PFSK-1 (cell line): ENCODE measurements around the gene ZNF217.

ENCODE experiments used
- POLR2AphosphoS5 ChIP-seq: IDR thresholded peaks from 2 replicates; pipeline ENCODE4 v1.6.1; 2012; ENCODE audit warnings: low read depth, mild to moderate bottlenecking, control low read depth, low read length, moderate library complexity
- TAF1 ChIP-seq: IDR thresholded peaks from 2 replicates; pipeline ENCODE4 v1.6.1; 2012; ENCODE audit warnings: low read length, control low read depth, borderline replicate concordance; ENCODE audit not compliant: insufficient read depth
- TF ChIP-seq, protein P1 (sequence below), 2 experiments: IDR thresholded peaks; 2 replicates each; pipeline versions ENCODE4 v1.6.1 to v1.8.0; 2011 to 2012; ENCODE audit warnings: low read depth in 2 of 2, low read length in 2 of 2, control low read depth in 1 of 2, inconsistent platforms in 1 of 2, mild to moderate bottlenecking in 1 of 2, moderate library complexity in 1 of 2; ENCODE audit not compliant: insufficient read depth in 1 of 2

DNA sequence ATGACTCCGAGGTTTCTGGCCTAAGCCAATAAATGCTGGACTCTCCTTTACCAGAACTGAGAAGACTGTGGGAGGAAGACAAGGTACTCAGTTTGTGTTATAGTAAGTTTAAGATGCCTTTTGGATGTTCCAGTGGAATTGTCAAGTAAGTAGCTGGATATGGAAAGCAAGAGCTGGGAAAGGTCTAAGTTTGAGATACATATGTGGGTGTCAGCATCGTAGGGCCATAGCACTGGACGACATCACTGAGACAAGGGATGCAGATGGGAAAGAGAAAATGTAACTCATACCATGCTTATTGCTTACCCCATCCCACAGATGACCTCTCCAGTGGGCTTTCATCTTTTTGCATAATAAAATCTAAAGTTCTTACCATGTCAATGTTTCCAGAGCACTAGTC lies 45.5 kb upstream of the ZNF217 start:
- TF ChIP-seq POLR2AphosphoS5 (no peak), TAF1 (no peak)
- TF ChIP-seq, protein P1, sequence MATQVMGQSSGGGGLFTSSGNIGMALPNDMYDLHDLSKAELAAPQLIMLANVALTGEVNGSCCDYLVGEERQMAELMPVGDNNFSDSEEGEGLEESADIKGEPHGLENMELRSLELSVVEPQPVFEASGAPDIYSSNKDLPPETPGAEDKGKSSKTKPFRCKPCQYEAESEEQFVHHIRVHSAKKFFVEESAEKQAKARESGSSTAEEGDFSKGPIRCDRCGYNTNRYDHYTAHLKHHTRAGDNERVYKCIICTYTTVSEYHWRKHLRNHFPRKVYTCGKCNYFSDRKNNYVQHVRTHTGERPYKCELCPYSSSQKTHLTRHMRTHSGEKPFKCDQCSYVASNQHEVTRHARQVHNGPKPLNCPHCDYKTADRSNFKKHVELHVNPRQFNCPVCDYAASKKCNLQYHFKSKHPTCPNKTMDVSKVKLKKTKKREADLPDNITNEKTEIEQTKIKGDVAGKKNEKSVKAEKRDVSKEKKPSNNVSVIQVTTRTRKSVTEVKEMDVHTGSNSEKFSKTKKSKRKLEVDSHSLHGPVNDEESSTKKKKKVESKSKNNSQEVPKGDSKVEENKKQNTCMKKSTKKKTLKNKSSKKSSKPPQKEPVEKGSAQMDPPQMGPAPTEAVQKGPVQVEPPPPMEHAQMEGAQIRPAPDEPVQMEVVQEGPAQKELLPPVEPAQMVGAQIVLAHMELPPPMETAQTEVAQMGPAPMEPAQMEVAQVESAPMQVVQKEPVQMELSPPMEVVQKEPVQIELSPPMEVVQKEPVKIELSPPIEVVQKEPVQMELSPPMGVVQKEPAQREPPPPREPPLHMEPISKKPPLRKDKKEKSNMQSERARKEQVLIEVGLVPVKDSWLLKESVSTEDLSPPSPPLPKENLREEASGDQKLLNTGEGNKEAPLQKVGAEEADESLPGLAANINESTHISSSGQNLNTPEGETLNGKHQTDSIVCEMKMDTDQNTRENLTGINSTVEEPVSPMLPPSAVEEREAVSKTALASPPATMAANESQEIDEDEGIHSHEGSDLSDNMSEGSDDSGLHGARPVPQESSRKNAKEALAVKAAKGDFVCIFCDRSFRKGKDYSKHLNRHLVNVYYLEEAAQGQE (IDR thresholded peaks at IDR 0.05; ENCODE audit: insufficient read depth in 1 of 2, low read depth in 2 of 2, low read length in 2 of 2) = no peak
